ENCODE measurements around the gene RAB9A. TPM values are rescaled to one million over a fixed set of nuclear protein-coding genes. Genes with fewer than 3 reads are reported as not detected.
A peak's percentile ranks its signal among the peaks of the same experiment; 100 is the strongest.

Gene RAB9A
- polyA plus RNA-seq, 3 donors: 17.9 to 38.1 (median 30.8) TPM

GRCh38 chrX:13688384-13688957 is 457 bp upstream of the RAB9A start:
- Histone ChIP-seq H3K9me3 (replicated peaks in 1 of 2; ENCODE audit: control insufficient read depth in 1 of 2, insufficient read depth in 1 of 2, low read length in 2 of 2) (no peaks in the 10 kb centered on the region), H3K36me3 (replicated peaks in 1 of 2; ENCODE audit: control insufficient read depth in 1 of 2, insufficient read depth in 2 of 2, low read length in 2 of 2) (no peaks in the 10 kb centered on the region), H3K4me1 (ENCODE audit: control insufficient read depth in 1 of 2, insufficient read depth in 2 of 2, low read length in 2 of 2) (peaks cover 28 to 33% of the 10 kb centered on the region in 2 donors), H3K27me3 (ENCODE audit: control insufficient read depth in 2 of 2, insufficient read depth in 2 of 2, low read length in 2 of 2) (peaks cover 0 to 12% of the 10 kb centered on the region in 2 donors), H4K20me1 (ENCODE audit: insufficient read depth, low read length) (peaks cover 16% of the 10 kb centered on the region), H3K9ac (ENCODE audit: insufficient read depth, low read length, poor library complexity, severe bottlenecking) (peak overlapping the region; percentile 94), H3K4me2 (replicated peaks; ENCODE audit: extremely low read depth, low read length, poor library complexity, severe bottlenecking) (peak overlapping the region; percentile 71), H2AFZ (ENCODE audit: insufficient read depth, low read depth, low read length, poor library complexity, severe bottlenecking) (peak overlapping the region; percentile 73), H3K4me3 (replicated peaks in 1 of 3; ENCODE audit: low read depth in 2 of 3, low read length in 3 of 3) (peak overlapping the region; percentile 75 to 91 (median 85)), H3K79me2 (ENCODE audit: insufficient read depth, low read length) (peaks cover 55% of the 10 kb centered on the region), H3K27ac (ENCODE audit: low read depth in 1 of 2, low read length in 2 of 2) (peak overlapping the region in 1 of 2 donors; percentile 94)
- Mint-ChIP-seq H3K9me3 (peaks cover 0 to 6% (median 0%) of the 10 kb centered on the region in 7 donors), H3K27ac (peak overlapping the region; percentile 65 to 97 (median 93)), H3K4me1 (peaks cover 38% of the 10 kb centered on the region), H3K27me3 (ENCODE audit: low read depth in 3 of 3) (peaks cover 0 to 39% (median 0%) of the 10 kb centered on the region in 3 donors), H3K36me3 (no peaks in the 10 kb centered on the region), H3K4me3 (peak overlapping the region; percentile 83 to 92)
- WGBS (ENCODE audit: insufficient coverage): 12% methylated on average over 5 of the region's 13 CpGs
- intact Hi-C loops (cut with micrococcal nuclease): no loop called here
- no peak for DNase-seq
- TF ChIP-seq CTCF (IDR thresholded peaks at IDR 0.05): no peak

GRCh38 chrX:13689741-13690211 is 848 bp downstream of the RAB9A start:
- H3K4me3 ChIP-seq (replicated peaks in 1 of 3; ENCODE audit: low read depth in 2 of 3, low read length in 3 of 3): peak overlapping the region; percentile 75 to 91 (median 85)
- H3K4me2 ChIP-seq (replicated peaks; ENCODE audit: extremely low read depth, low read length, poor library complexity, severe bottlenecking): peak overlapping the region; percentile 71
- H3K79me2 ChIP-seq (ENCODE audit: insufficient read depth, low read length): peaks cover 68% of the 10 kb centered on the region
- H4K20me1 ChIP-seq (ENCODE audit: insufficient read depth, low read length): peaks cover 28% of the 10 kb centered on the region
- intact Hi-C loops (cut with micrococcal nuclease): loop anchor here (5.0 to 10.0 kb wide), 2 partner anchors 37 to 1185 kb away; partner anchors contain the start of genes FANCB (in 1 of the 2), MOSPD2 (in 1 of the 2) and TCEANC (in 1 of the 2)
- H3K4me1 ChIP-seq (ENCODE audit: control insufficient read depth in 1 of 2, insufficient read depth in 2 of 2, low read length in 2 of 2): peaks cover 41 to 45% of the 10 kb centered on the region in 2 donors
- H3K9me3 Mint-ChIP-seq: peaks cover 0 to 6% (median 0%) of the 10 kb centered on the region in 7 donors
- no peaks in the 10 kb centered on the region for H3K36me3 ChIP-seq (replicated peaks in 1 of 2; ENCODE audit: control insufficient read depth in 1 of 2, insufficient read depth in 2 of 2, low read length in 2 of 2)
- peak; percentile 19 to 66 (median 47) for DNase-seq
- H3K27me3 ChIP-seq (ENCODE audit: control insufficient read depth in 2 of 2, insufficient read depth in 2 of 2, low read length in 2 of 2): peaks cover 0 to 12% of the 10 kb centered on the region in 2 donors
- H3K4me3 Mint-ChIP-seq: peak overlapping the region; percentile 83 to 92
- peak overlapping the region; percentile 94 for H3K9ac ChIP-seq (ENCODE audit: insufficient read depth, low read length, poor library complexity, severe bottlenecking)
- H3K4me1 Mint-ChIP-seq: peaks cover 45% of the 10 kb centered on the region
- H2AFZ ChIP-seq (ENCODE audit: insufficient read depth, low read depth, low read length, poor library complexity, severe bottlenecking): peak overlapping the region; percentile 73
- peak overlapping the region; percentile 87 to 97 (median 94) for H3K27ac Mint-ChIP-seq
- H3K27ac ChIP-seq (ENCODE audit: low read depth in 1 of 2, low read length in 2 of 2): peak overlapping the region; percentile 93 to 94
- H3K36me3 Mint-ChIP-seq: no peaks in the 10 kb centered on the region
- TF ChIP-seq CTCF (IDR thresholded peaks at IDR 0.05): no peak
- peaks cover 0 to 37% (median 0%) of the 10 kb centered on the region in 3 donors for H3K27me3 Mint-ChIP-seq (ENCODE audit: low read depth in 3 of 3)
- H3K9me3 ChIP-seq (replicated peaks in 1 of 2; ENCODE audit: control insufficient read depth in 1 of 2, insufficient read depth in 1 of 2, low read length in 2 of 2): no peaks in the 10 kb centered on the region
- 0% methylated on average over 5 of the region's 16 CpGs for WGBS (ENCODE audit: insufficient coverage)

All from CD14-positive monocyte (primary cell).